Activated CD8-positive, alpha-beta T cell treated with anti-CD3 and anti-CD28 coated beads, Interleukin-2, amount 10 ng/mL, durations not matched to agents 7 days and 5 days (primary cell): ENCODE data around the gene COX18. TPM values are rescaled to one million over a fixed set of nuclear protein-coding genes. Genes with fewer than 3 reads are reported as not detected.

ENCODE experiments used
- ATAC-seq: fragments of 150-1000 bp; cut with Tn5 transposase; one replicate; pipeline ENCODE4 v1.10.0; 2021; ENCODE audit warnings: moderate library complexity
- CTCF ChIA-PET: fragments of 350-600 bp; sonication (Branson Sonifier 250); formaldehyde crosslinking; loops from one replicate; lab custom pipeline; 2021; ENCODE audit warnings: antibody characterized with exemption; lab: Charles Lee
- POLR2A ChIA-PET: fragments of 350-600 bp; sonication (Branson Sonifier 250); formaldehyde crosslinking; loops from one replicate; lab custom pipeline; 2021; ENCODE audit warnings: antibody characterized with exemption; lab: Charles Lee
- DNase-seq: peaks from one replicate; pipeline ENCODE4 v3.0.0-alpha.2; 2020
- H3K27ac Mint-ChIP-seq: one replicate; pipeline ENCODE4 v1.8.0; 2021; ENCODE audit warnings: mild to moderate bottlenecking, mixed read lengths
- H3K27me3 Mint-ChIP-seq: one replicate; pipeline ENCODE4 v1.8.0; 2021; ENCODE audit warnings: low read depth, mixed read lengths
- H3K36me3 Mint-ChIP-seq: one replicate; pipeline ENCODE4 v1.8.0; 2021; ENCODE audit warnings: low read depth, mixed read lengths
- H3K4me1 Mint-ChIP-seq: one replicate; pipeline ENCODE4 v1.8.0; 2021; ENCODE audit warnings: low read depth, mixed read lengths
- H3K4me3 Mint-ChIP-seq: one replicate; pipeline ENCODE4 v1.8.0; 2021; ENCODE audit warnings: mild to moderate bottlenecking, mixed read lengths
- H3K9me3 Mint-ChIP-seq: one replicate; pipeline ENCODE4 v1.8.0; 2022; ENCODE audit warnings: mixed read lengths; ENCODE audit not compliant: insufficient read depth
- total RNA-seq, 2 experiments: library from RNA; stranded (reverse); gene quantifications; one replicate each; pipeline ENCODE4 v1.2.3, GENCODE V29; 2021

COX18 gene
- total RNA-seq, 2 experiments from 2014 or later, result 14.7 to 15.5 TPM

DNA sequence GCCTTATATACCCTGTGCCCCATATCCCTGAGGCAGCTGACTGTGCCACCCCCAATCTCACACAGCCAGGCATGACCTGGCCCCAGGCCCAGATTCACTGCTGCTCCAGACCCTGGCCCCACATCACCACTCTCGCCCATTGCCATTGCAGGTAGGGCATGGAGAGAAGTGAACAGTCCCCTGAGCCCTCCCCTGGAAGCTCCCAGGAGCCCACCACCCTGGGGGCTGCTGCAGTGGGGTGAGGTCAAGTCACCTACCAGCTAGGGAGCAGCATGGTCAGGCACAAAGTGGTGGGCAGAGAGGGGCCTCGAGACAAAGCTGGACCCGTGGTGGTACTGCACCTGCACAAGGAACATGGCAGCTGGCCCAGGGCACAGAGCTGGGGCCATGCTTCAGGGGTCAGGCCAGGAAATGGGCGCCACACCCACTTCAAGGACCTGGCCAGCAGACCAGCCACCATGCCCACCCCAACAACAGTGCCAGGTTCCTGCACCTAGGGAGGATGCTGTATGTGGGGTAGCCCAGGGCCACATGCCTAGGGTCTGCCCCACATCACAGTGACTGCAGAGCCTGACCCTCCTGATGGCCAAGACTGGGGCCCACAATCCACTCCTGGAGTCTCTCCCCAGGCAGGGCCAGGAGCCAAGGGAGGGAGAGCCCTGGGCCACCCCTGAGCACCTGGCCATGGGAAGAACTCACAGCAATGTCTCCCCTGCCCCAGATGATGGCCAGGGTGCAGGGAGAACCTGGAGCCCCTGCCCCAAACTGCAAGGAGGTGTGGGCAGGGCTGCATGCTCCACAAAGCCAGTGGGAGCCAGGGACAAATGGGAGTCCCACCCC is 58.5 kb downstream of the COX18 start:
- Mint-ChIP-seq H3K4me1 (no peaks in the 10 kb centered on the region), H3K27me3 (peaks cover 5% of the 10 kb centered on the region), H3K4me3 (no peak overlapping the region), H3K36me3 (no peaks in the 10 kb centered on the region), H3K9me3 (peaks cover 8% of the 10 kb centered on the region), H3K27ac (no peak overlapping the region)
- ChIA-PET CTCF (no interaction called here), POLR2A (no interaction called here)
- ATAC-seq (no peak), DNase-seq (no peak)

DNA sequence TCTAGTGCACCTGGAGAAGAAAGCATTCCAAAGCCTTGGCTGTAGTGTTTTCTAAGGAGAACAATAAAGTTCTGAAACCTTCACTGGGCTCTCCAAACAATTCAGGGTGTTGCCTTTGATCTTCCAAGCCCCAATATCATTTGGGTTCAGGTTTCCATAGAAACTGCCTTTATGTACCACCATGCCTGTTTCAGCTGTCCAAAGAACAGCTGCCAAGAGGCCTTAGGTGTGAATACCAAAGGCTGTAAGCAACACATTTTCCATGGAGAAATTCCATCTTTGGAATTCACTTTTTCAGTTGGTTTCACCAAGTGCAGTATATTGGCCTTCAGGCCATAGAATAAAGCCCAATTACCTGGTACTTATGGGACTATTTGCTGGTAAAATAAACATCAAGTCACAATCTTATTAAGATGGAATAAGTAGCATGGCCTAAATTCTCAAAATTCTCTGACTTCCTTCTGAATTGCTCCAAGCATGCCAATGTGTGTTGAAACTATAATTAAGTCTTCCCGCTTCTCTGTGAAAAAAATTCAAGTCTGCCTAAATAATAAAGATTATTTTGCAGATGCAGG is 61.9 kb downstream of the COX18 start:
- ATAC-seq, result no peak
- CTCF ChIA-PET, result no interaction called here
- Mint-ChIP-seq H3K9me3 (peaks cover 4% of the 10 kb centered on the region), H3K27me3 (peaks cover 7% of the 10 kb centered on the region), H3K36me3 (no peaks in the 10 kb centered on the region), H3K4me1 (no peaks in the 10 kb centered on the region), H3K27ac (no peak overlapping the region), H3K4me3 (no peak overlapping the region)
- DNase-seq, result no peak
- POLR2A ChIA-PET, result no interaction called here

DNA sequence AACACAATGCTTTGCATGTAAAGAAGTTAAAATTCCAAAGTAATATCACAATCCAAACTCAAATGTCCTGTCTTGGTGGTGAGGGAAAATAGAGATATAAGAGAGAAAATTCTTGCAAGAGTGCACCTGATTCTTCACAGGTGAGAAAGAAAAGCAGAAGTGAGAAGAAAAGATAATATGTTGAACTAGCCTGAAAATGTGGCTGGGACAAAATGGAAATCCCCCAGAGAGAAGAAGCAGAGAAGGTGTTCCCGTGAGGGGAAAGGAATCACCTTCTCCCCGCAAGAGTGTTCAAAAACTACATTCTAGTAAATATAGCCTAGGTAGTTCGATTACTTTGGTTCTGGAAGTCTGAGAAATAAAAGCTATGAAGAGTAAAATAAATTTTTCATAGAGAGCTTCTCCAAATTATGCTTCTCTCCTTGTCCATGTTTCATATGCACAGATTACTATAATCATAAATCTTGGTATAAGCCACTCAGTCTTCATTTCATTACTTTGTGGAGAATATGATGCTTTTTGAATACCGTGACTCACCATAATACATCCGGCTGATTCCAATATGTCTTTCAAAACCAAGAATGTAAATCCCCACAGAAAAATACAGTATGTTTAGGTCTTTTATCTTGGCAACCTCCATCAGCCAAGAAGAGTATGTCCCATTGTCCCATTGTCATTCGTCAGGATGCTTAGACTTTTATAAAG is 63.1 kb downstream of the COX18 start:
- Mint-ChIP-seq H3K4me1 (no peaks in the 10 kb centered on the region), H3K27me3 (peaks cover 7% of the 10 kb centered on the region), H3K36me3 (no peaks in the 10 kb centered on the region), H3K27ac (no peak overlapping the region), H3K9me3 (no peaks in the 10 kb centered on the region), H3K4me3 (no peak overlapping the region)
- ChIA-PET CTCF (no interaction called here), POLR2A (no interaction called here)
- no peak for ATAC-seq
- no peak for DNase-seq

DNA sequence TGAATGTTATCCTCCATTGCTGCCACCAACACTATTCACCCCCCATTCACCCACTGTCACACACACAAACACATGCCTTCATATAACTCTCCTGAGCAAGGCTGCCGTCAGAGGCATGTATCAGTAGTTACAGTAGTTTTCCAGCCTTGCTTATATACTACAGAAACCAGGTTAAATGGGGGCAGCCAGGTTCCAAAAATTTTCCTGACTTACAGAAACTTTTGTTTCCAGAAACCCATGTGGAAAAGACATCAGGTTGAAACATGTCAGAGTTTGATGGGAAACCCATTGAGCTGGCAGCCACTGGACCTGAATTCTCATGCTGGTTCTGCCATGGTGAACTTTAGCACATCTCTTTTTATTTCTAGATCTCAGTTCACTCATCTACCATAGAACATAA is 64.0 kb downstream of the COX18 start:
- H3K9me3 Mint-ChIP-seq, result no peaks in the 10 kb centered on the region
- H3K27ac Mint-ChIP-seq, result no peak overlapping the region
- no peaks in the 10 kb centered on the region for H3K36me3 Mint-ChIP-seq
- no peak for DNase-seq
- POLR2A ChIA-PET, result no interaction called here
- H3K27me3 Mint-ChIP-seq, result peaks cover 7% of the 10 kb centered on the region
- CTCF ChIA-PET, result no interaction called here
- no peak for ATAC-seq
- H3K4me3 Mint-ChIP-seq, result no peak overlapping the region
- no peaks in the 10 kb centered on the region for H3K4me1 Mint-ChIP-seq

Other genes with a start within 250 kb of the COX18 start
- gene ANKRD17, start 189.1 kb upstream of the COX18 start, total RNA-seq, result 10 to 100 TPM; 45.8 to 46.6 TPM